GM19455 (cell line): ENCODE measurements around the gene TTC28.
"Not testable (repeated sequence)": the region's sequence is repeated elsewhere in the genome, so short reads cannot be mapped to it uniquely, and the experiment has no call there.

Source experiments
- ATAC-seq: cut with Tn5 transposase; IDR thresholded peaks from one replicate; pipeline ENCODE4 v1.9.1; 2021; ENCODE audit not compliant: unreplicated experiment

The TTC28 gene

DNA sequence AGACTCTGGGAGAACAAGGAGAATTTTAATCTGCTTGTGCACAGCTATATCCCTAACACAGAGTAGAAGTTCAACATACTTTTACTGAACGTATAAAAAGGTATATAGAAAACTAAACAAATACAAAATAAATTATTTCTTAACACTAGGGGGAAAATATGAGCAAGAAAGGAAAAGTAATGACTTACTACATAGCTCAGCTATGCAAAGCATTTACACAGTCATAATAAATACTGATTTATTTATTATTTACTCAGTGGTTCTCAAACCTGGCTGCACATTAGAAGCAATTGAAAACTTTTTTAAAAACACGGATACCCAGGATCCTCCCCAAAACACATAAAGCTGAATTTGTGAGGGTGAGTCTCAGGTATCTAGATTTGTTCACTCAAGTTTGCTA is 182.5 kb downstream of the TTC28 start:
- ATAC-seq: no peak

DNA sequence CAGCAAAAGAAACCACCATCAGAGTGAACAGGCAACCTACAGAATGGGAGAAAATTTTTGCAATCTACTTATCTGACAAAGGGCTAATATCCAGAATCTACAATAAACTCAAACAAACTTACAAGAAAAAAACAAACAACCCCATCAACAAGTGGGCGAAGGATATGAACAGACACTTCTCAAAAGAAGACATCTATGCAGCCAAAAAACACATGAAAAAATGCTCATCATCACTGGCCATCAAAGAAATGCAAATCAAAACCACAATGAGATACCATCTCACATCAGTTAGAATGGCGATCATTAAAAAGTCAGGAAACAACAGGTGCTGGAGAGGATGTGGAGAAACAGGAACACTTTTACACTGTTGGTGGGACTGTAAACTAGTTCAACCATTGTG is 188.4 kb downstream of the TTC28 start:
- ATAC-seq: not testable (repeated sequence)

DNA sequence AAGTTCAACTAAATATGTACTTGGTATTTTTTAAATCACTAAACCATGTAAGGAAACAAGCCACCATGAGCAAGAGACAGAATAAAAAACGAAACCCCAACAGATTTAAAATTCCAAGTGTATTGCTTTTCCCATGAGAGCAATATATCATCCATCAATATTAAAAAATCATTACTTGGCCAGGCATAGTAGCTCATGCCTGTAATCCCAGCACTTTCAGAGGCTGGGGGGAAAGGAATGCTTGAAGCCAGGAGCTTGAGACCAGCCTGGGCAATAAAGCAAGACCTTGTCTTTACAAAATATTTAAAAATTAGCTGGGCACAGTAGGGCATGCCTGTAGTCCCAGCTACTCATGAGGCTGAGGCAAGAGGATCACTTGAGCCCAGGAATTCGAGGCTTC is 190.8 kb downstream of the TTC28 start:
- ATAC-seq: no peak

DNA sequence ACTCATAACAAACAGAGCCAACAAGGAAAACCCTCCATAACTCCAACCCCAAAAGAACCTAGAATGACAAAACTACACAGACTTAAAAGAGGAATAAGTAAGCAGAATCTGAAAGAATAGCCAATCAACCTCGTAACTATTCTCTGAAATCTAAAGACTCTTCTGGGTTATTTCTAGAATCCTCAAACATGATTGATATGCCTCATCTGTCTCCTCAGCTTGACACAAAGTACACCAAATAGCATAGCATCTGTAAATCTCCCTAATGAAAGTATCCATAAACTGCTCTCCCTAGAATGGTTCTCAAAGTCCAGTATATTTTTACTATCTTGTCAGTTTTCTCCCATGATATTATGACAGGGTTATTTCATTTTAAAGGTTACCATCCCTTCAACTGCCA is 195.0 kb downstream of the TTC28 start:
- no peak for ATAC-seq

DNA sequence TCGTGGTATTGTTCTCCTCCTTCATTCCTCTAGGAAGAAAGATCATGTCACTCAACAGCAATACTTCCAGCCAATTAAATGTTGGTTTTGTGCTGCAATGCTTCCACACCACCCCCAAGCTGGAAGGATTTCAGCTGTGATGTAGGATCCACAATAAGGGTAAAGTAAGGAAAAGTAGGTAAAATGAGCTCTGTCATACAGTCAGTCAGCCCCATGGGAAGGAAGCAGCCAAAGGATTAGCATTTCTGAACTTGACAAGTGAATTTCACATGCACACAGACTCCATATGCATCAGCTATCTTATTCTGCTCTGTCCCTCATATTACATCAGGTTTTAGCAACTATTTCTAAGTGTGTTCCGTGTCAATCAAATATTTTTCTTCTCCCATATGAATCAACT is 197.9 kb downstream of the TTC28 start:
- ATAC-seq: no peak

DNA sequence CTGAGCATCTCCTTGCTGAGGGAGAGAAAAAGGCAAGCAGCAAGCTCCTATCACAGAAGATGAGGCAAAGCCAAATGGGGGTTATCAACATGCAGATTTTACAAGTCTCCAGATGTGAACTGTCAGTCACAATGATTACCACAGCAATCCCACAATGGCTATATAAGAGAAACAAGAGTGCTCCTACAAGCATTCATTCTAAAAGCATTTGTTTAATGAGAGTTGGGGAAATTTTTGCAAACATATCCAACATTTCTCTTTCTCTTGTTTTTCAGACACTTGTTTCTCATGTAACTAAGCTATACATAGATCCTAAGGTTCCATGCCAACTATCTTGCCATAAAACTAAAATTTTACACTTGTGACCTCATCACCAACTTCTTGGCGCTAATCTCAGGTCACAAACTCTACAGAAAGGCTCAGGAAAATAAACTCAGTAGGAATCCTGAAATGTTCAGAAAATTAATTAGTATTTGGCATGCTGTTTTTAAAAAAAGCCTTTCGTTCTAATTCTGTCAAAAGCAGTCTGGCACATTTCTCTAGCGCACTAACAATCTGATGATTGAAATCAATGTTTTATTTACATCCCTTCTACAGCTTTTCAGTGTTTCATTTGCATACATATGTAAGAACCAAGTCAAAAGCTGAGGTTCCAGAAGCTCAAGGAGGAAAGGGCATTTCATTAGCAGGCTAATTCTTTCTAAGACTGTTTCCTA is 199.5 kb downstream of the TTC28 start:
- ATAC-seq: no peak

DNA sequence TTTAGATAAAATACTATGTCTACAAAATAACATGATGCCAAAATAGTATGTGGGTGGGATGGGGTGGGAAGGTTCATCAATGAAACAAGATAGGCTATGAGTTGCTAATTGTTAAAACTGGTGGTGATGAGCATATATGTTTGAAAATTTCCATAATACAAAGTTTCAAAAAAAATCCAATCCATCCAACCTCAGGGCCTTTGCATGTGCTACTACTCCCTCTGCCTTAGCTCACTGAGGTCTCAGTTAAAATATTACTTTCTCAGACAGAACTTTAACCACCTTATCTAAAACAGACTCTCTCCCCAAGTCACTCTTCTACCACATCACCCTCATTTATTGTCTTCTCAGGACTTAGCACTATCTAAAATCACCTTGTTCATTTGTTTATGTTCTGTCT is 201.1 kb downstream of the TTC28 start:
- ATAC-seq: no peak

DNA sequence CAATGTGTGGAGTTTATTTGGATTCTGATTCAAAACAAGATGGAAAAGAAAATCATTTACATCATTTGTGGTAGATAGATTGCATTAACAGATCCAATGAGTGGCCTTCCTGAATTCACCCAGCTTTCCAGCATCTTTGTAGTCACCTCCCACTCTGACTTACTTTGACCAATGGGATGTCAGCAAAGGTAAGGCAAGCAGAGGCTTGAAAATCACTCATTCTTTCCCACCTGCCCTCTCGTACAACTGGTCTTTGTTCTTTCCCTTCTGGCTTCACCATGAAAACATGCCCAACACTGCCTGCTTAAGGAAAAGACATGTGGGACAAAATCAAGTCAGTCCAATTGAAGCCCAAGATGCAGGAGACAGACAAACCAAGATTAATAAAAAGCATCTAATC is 202.1 kb downstream of the TTC28 start:
- ATAC-seq: no peak

DNA sequence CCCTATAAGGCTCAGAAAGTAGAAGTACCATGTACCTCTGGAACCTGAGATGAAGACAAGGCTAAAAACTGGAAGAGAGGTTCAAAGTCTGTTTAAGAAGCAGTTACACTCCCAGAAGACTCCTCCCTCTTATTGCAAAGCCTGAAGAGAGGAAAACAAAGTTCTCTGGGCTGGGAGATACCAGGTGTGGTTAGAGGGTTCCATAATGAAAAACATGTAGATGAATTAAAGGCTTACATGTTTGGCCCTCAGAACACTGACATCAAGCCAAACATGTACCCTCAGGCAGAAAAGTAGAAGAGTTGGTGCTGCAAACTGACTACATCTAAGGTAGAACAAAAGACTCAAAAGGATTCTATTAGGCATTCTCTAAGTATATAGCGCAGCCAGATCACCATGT is 205.3 kb downstream of the TTC28 start:
- ATAC-seq: no peak

DNA sequence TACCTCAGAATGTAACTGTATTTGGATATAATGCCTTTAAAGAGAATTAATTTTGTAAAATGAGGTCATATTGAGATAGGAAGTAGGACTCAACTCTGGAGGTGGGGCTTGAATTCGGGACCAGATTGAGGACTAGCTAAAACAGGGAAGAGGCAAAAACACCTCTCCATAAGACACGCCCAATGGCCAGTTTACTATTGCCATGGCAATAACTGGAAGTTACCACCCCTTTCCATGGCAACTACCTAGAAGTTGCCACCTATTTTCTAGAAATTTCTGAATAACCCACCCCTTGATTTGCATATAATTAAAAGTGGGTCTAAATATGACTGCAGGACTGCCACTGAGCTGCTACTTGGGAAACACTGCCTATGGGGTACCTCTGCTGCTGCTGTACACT is 206.4 kb downstream of the TTC28 start:
- no peak for ATAC-seq

DNA sequence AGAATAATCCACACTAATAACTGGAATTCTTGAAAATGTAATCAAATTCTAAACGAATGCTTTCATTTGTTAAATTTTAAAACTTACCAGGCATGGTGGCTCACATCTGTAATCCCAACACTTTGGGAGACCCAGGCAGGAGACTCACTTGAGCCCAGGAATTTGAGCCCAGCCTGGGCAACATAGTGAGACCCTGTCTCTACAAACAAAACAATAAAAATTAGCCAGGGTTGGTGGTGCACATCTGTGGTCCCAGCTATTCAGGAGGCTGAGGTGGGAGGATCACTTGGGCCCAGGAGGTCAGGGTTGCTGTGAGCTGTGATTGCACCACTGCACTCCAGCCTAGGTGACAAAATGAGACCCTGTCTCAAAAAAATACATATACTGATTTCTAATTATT is 212.6 kb downstream of the TTC28 start:
- ATAC-seq: not testable (repeated sequence)

DNA sequence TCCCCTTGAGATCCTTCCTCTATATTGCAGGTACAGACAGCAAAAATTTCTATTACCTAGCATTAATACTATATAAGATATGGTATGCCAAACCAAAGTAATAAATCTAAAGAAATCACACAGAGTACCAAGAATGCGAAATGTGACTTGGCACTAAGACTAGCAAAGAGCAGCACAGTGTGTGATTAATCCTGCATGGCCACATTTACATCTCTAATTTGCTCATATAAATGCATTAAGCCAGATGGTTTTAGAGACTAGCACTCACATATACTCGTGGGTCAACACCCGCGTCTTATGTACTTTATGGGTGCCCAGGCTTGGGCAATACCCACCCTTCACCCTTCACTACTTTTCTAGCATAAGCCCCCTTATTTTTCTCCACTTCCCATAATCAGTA is 213.2 kb downstream of the TTC28 start:
- no peak for ATAC-seq

DNA sequence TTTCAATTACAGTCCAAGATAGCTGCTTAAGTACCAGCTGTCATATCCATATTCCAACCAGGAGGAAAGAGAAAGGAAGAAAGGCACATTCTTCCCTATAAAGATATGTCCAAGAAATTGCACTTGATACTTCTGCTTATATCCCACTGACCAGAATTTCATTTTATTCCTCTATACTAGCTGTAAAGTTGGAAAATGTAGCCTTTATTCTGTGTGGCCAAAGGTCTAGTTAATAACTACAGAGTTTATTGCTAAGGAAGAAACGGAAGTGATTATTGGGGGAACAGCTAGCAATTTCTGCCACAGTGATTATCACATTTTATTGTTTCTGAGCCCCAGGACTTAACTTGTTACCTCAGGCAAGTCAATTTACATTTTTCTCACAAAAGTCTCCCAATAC is 213.8 kb downstream of the TTC28 start:
- no peak for ATAC-seq

DNA sequence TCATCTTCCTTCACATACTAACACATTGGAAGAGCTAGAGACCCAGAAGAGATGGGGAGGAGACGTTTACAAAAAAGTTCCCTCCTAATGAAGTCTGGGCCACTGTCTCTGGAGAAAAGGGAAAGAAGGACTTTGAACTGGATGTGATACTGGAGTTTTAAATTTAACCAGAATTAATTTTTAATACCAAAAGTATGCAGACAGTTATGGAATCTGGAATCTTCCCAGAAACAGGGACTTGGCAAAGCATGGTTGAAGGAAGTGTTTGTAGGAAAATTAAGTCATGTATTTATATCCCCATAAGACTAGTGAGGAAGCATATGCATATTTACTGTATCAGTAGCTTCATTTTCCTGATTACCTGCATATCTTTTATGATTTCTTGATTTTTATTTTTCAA is 215.5 kb downstream of the TTC28 start:
- ATAC-seq: no peak

DNA sequence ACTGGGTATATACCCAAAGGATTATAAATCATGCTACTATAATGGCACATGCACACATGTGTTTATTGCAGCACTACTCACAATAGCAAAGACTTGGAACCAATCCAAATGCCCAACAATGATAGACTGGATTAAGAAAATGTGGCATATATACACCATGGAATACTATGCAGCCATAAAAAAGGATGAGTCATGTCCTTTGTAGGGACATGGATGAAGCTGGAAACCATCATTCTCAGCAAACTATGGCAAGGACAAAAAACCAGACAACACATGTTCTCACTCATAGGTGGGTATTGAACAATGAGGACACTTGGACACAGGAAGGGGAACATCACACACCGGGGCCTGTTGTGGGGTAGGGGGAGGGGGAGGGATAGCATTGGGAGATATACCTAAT is 216.2 kb downstream of the TTC28 start:
- not testable (repeated sequence) for ATAC-seq

DNA sequence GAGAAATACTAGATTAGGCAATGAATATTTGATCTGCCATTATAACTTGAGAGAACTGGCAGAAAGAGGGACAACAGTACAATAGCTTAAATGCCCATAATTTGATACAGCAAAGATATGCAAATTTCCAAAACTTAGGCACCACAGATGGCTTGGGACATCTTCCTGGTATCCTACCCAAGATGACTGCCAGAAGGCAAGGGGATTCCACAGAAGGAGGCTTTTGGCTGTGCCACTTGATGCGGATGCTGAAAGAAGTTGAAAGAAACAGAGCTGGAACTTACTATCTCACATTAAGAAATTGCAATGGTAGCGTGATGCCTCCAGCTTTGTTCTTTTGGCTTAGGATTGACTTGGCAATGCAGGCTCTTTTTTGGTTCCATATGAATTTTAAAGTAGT is 216.7 kb downstream of the TTC28 start:
- no peak for ATAC-seq

DNA sequence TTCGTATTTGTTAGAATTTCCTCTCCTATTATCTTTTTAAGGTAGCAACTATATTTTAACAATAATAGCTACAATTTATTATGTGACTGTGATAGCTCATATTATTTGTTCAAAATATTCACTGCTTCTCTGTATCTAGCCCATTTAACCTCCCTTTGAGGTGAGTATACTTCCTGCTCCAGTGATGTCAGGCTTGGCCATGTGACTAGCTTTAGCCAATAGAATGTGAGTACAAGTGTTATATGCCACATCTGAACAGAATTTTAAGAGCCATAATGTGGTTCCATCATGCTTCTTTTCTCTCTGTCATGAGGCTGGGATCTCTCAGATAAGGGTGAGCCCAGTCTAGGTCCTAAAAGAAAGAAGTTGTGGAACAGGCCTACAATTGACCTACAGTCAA is 217.6 kb downstream of the TTC28 start:
- no peak for ATAC-seq

DNA sequence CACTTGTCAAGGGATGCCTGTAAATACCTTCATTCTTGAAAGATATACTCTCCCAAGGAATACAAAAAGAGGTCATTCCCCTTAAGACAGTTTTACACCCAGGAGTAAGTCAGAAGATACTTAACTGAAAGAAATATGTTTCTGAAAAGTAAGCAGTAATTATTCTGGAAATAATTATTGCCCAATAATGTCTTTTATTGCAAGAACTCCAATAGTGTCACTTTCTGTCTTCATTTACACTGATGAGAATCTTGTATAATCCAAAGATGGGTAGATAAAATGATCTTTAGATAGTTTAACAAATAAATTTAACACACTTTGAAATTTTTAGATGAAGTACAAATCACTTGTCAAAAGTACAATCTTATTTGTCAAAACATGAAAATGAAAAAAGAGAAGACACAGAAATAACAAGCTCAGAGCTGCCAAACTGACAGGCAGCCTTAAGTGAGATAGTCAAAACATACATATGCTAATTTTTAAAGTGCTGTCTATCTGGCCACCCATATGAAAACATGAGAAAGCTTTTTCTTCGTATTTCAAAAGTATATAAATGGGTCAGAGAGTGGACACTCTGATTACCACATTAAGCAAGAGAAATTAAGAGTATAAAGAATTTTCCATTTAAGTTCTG is 225.1 kb downstream of the TTC28 start:
- ATAC-seq: no peak

DNA sequence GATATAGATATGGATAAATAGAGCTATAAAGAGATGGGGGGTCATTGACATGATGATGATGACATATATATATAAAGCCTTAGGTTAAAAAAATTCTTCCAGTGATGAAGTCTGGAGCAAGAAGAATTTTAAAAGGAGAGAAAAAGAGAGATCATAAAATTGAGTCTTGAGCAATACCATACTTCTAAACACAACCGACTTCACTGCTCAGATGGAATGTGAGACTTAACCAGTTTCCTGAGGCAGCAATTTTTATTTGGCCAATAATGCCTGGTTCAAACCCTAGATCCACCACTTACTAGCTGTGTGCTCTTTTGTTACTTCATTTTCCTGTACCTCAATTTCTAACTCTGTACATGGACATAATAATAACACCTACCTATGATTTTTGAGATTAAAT is 229.5 kb downstream of the TTC28 start:
- ATAC-seq: no peak

DNA sequence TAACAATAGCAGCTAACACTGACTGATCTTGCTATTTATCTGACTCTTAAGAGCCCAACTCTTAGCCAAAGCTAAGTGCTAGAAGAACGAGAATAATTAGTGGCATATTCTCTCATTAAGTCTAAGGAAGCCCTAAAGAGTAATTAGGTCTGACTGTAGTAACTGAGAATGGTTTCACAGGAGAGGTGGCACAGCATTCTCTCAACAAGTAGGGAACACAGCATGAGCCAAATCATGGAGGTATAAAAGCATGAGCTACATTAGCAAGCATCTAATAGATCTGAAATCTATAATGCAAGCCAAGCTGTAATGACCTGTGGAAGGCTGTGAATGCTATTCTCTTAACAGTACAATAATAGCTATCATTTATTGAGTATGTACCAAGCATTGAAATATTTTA is 230.6 kb downstream of the TTC28 start:
- ATAC-seq: no peak

DNA sequence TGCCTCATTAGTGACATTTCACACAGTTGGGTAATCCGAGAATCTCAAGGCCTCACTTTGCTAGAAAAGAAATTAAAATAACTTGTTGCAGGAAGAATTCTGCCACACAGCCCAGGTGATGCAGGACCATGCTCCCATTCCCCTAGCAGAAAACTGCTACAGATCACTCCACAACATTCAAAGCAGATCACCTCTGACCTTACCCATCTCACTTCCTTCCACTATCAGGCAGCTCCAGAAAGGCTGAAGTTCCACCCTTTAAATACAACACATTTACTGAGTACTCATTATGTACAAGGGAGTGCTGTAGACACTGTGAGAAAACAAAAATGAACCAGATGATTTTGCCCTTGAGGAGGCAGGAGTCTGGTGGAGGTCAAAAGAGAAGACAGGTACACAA is 231.0 kb downstream of the TTC28 start:
- no peak for ATAC-seq

DNA sequence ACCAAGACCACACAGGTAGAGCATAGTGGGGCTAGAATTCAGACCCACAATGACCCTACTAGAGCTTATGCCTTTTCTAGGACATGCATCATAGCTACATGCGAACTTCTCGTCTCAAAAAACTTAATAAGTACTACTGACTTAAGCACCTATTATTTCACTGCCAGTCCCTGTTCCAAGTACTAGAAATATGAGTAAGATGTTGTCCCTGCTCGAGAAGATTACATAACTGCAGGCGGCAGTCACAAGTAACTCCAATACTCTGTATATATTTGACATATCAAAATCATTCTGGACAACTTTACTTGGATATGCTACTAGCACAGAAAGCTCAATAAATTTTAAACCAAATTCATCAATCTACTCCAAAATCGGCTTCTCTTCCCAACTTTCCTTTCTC is 235.0 kb downstream of the TTC28 start:
- no peak for ATAC-seq

DNA sequence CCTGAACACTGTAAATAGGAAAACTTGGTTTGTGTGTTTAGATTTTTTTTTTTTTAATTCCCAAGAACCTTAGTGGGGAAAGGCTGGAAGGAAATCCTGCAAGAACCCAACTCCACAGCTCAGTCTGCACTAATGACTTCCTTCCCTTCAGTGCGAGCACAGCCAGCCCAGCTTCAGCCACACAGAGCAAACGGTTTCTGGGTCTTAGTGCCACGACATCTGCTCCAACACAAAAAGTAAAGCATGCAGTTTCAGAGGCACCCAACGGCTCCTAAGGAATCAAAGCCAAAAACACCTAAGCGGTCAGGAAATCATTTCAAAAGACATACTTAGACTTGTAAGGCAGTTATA is 236.1 kb downstream of the TTC28 start:
- no peak for ATAC-seq
